Skeletal muscle satellite cell (primary cell): ENCODE results near the gene THRB.
"Not testable (repeated sequence)": the region's sequence is repeated elsewhere in the genome, so short reads cannot be mapped to it uniquely, and the experiment has no call there.

Experiments used
- H3K27me3 ChIP-seq: 2 replicates; pipeline ENCODE4 v1.7.0; 2013; ENCODE audit warnings: low read length; ENCODE audit not compliant: control insufficient read depth, insufficient read depth
- H3K36me3 ChIP-seq: 2 replicates; pipeline ENCODE4 v1.7.0; 2013; ENCODE audit warnings: mild to moderate bottlenecking, control low read depth, low read length; ENCODE audit not compliant: insufficient read depth
- H3K4me1 ChIP-seq: 2 replicates; pipeline ENCODE4 v1.7.0; 2013; ENCODE audit warnings: low read length; ENCODE audit not compliant: control insufficient read depth, insufficient read depth
- H3K4me2 ChIP-seq: 2 replicates; pipeline ENCODE4 v1.7.0; 2013; ENCODE audit warnings: mild to moderate bottlenecking, low read length
- H3K4me3 ChIP-seq: 2 replicates; pipeline ENCODE4 v1.7.0; 2013; ENCODE audit warnings: low read length
- H3K9ac ChIP-seq: 2 replicates; pipeline ENCODE4 v1.7.0; 2013; ENCODE audit warnings: mild to moderate bottlenecking, low read depth, low read length, moderate library complexity
- H3K9me3 ChIP-seq: replicated peaks from 2 replicates; pipeline ENCODE4 v1.7.0; 2013; ENCODE audit warnings: mild to moderate bottlenecking, control low read depth, low read length

The THRB gene

GRCh38 chr3:24117508-24117907 lies 377.1 kb downstream of the THRB start:
- Histone ChIP-seq H3K36me3 (no peaks in the 10 kb centered on the region), H3K4me1 (peaks cover 6% of the 10 kb centered on the region), H3K27me3 (no peaks in the 10 kb centered on the region), H3K4me2 (no peak overlapping the region), H3K4me3 (no peak overlapping the region), H3K9me3 (no peaks in the 10 kb centered on the region), H3K9ac (no peak overlapping the region)

- no peak overlapping the region for H3K9ac ChIP-seq
- H3K27me3 ChIP-seq: no peaks in the 10 kb centered on the region
- no peak overlapping the region for H3K4me2 ChIP-seq
- H3K4me1 ChIP-seq: peaks cover 4% of the 10 kb centered on the region
- no peak overlapping the region for H3K4me3 ChIP-seq
- H3K36me3 ChIP-seq: no peaks in the 10 kb centered on the region
- H3K9me3 ChIP-seq: no peaks in the 10 kb centered on the region
Observed at GRCh38 chr3:24111711-24112110, 382.9 kb downstream of the THRB start.

- Histone ChIP-seq H3K36me3 (no peaks in the 10 kb centered on the region), H3K27me3 (no peaks in the 10 kb centered on the region), H3K9ac (no peak overlapping the region), H3K9me3 (no peaks in the 10 kb centered on the region), H3K4me1 (peaks cover 4% of the 10 kb centered on the region), H3K4me2 (no peak overlapping the region), H3K4me3 (no peak overlapping the region)
Observed at GRCh38 chr3:24110051-24110450, 384.6 kb downstream of the THRB start.

- H3K27me3 ChIP-seq: no peaks in the 10 kb centered on the region
- H3K4me1 ChIP-seq: peaks cover 13% of the 10 kb centered on the region
- H3K9ac ChIP-seq: peak overlapping the region; percentile 23
Observed at GRCh38 chr3:24101676-24102168, 392.9 kb downstream of the THRB start.

GRCh38 chr3:24100696-24101402 lies 393.8 kb downstream of the THRB start:
- no peak overlapping the region for H3K4me3 ChIP-seq
- peaks cover 13% of the 10 kb centered on the region for H3K4me1 ChIP-seq
- H3K36me3 ChIP-seq: no peaks in the 10 kb centered on the region
- no peak overlapping the region for H3K4me2 ChIP-seq
- no peaks in the 10 kb centered on the region for H3K27me3 ChIP-seq
- no peaks in the 10 kb centered on the region for H3K9me3 ChIP-seq
- no peak overlapping the region for H3K9ac ChIP-seq

More at GRCh38 chr3:24101676-24102168, 392.9 kb downstream of the THRB start:
- H3K4me3 ChIP-seq: no peak overlapping the region
- H3K9me3 ChIP-seq: no peaks in the 10 kb centered on the region
- H3K4me2 ChIP-seq: no peak overlapping the region
- no peaks in the 10 kb centered on the region for H3K36me3 ChIP-seq

GRCh38 chr3:24096695-24097290 lies 397.9 kb downstream of the THRB start:
- no peak overlapping the region for H3K4me2 ChIP-seq
- H3K4me3 ChIP-seq: no peak overlapping the region
- H3K36me3 ChIP-seq: no peaks in the 10 kb centered on the region
- H3K4me1 ChIP-seq: peaks cover 7% of the 10 kb centered on the region
- no peaks in the 10 kb centered on the region for H3K9me3 ChIP-seq
- H3K9ac ChIP-seq: no peak overlapping the region
- H3K27me3 ChIP-seq: no peaks in the 10 kb centered on the region

GRCh38 chr3:24096271-24096670 lies 398.4 kb downstream of the THRB start:
- Histone ChIP-seq H3K4me1 (peaks cover 2% of the 10 kb centered on the region), H3K9me3 (no peaks in the 10 kb centered on the region), H3K27me3 (no peaks in the 10 kb centered on the region), H3K4me2 (no peak overlapping the region), H3K36me3 (no peaks in the 10 kb centered on the region), H3K9ac (no peak overlapping the region), H3K4me3 (no peak overlapping the region)

GRCh38 chr3:24094818-24095217 lies 399.8 kb downstream of the THRB start:
- H3K36me3 ChIP-seq, H3K4me1 ChIP-seq, H3K4me3 ChIP-seq, H3K27me3 ChIP-seq, H3K4me2 ChIP-seq, H3K9me3 ChIP-seq, H3K9ac ChIP-seq: not testable (repeated sequence)

GRCh38 chr3:24088782-24089181 lies 405.9 kb downstream of the THRB start:
- Histone ChIP-seq H3K36me3 (no peaks in the 10 kb centered on the region), H3K27me3 (no peaks in the 10 kb centered on the region), H3K9me3 (no peaks in the 10 kb centered on the region), H3K4me3 (no peak overlapping the region), H3K4me1 (no peaks in the 10 kb centered on the region), H3K4me2 (no peak overlapping the region), H3K9ac (no peak overlapping the region)

GRCh38 chr3:24087469-24087868 lies 407.2 kb downstream of the THRB start:
- Histone ChIP-seq H3K4me3 (no peak overlapping the region), H3K9ac (no peak overlapping the region), H3K9me3 (no peaks in the 10 kb centered on the region), H3K4me2 (no peak overlapping the region), H3K27me3 (no peaks in the 10 kb centered on the region), H3K4me1 (no peaks in the 10 kb centered on the region), H3K36me3 (no peaks in the 10 kb centered on the region)

GRCh38 chr3:24086617-24087404 lies 407.8 kb downstream of the THRB start:
- Histone ChIP-seq H3K4me3 (no peak overlapping the region), H3K9ac (no peak overlapping the region), H3K27me3 (no peaks in the 10 kb centered on the region), H3K9me3 (no peaks in the 10 kb centered on the region), H3K4me2 (no peak overlapping the region), H3K4me1 (no peaks in the 10 kb centered on the region), H3K36me3 (no peaks in the 10 kb centered on the region)
